NCI-H446 treated with DMSO at 0.1 percent for 48 hours (cell line): ENCODE data around the gene PDLIM3.
"Not testable (repeated sequence)": the region's sequence is repeated elsewhere in the genome, so short reads cannot be mapped to it uniquely, and the experiment has no call there.

ENCODE experiments used
- DNase-seq: peaks from one replicate; lab custom pipeline; 2025; lab: John Stamatoyannopoulos, UW

Gene PDLIM3

GRCh38 chr4:185534866-185535611, at the start of gene PDLIM3:
PDLIM3 (minus strand) TSS chr4:185535507; CDS start chr4:185535434, 73 bp downstream.
- DNase-seq, result no peak

- DNase-seq, result no peak
Observed at GRCh38 chr4:185583813-185584212, 48.5 kb upstream of the PDLIM3 start.

- DNase-seq, result no peak
Observed at GRCh38 chr4:185582651-185583400, 47.5 kb upstream of the PDLIM3 start.

GRCh38 chr4:185580699-185581098, 45.4 kb upstream of the PDLIM3 start:
- DNase-seq, result no peak

- no peak for DNase-seq
Observed at GRCh38 chr4:185578284-185578683, 43.0 kb upstream of the PDLIM3 start.

- no peak for DNase-seq
Observed at GRCh38 chr4:185576962-185577950, 41.9 kb upstream of the PDLIM3 start.

- no peak for DNase-seq
Observed at GRCh38 chr4:185576314-185576961, 41.1 kb upstream of the PDLIM3 start.

GRCh38 chr4:185573651-185574199, 38.4 kb upstream of the PDLIM3 start:
- no peak for DNase-seq

- DNase-seq, result no peak
Observed at GRCh38 chr4:185570727-185571126, 35.4 kb upstream of the PDLIM3 start.

- no peak for DNase-seq
Observed at GRCh38 chr4:185567381-185568376, 32.4 kb upstream of the PDLIM3 start.

- no peak for DNase-seq
Observed at GRCh38 chr4:185566972-185567371, 31.7 kb upstream of the PDLIM3 start.

- DNase-seq, result no peak
Observed at GRCh38 chr4:185566425-185566824, 31.1 kb upstream of the PDLIM3 start.

- DNase-seq, result no peak
Observed at GRCh38 chr4:185565696-185566095, 30.4 kb upstream of the PDLIM3 start.

GRCh38 chr4:185564349-185564748, 29.0 kb upstream of the PDLIM3 start:
- no peak for DNase-seq

GRCh38 chr4:185562531-185562930, 27.2 kb upstream of the PDLIM3 start:
- no peak for DNase-seq

GRCh38 chr4:185560316-185560715, 25.0 kb upstream of the PDLIM3 start:
- DNase-seq, result no peak

- no peak for DNase-seq
Observed at GRCh38 chr4:185559915-185560281, 24.6 kb upstream of the PDLIM3 start.

GRCh38 chr4:185559251-185559914, 24.1 kb upstream of the PDLIM3 start:
- not testable (repeated sequence) for DNase-seq

GRCh38 chr4:185554365-185555126, 19.2 kb upstream of the PDLIM3 start:
- DNase-seq, result no peak
